ENCODE measurements around the gene THOC1. TPM values are rescaled to one million over a fixed set of nuclear protein-coding genes. Genes with fewer than 3 reads are reported as not detected.
"Not testable (repeated sequence)": the region's sequence is repeated elsewhere in the genome, so short reads cannot be mapped to it uniquely, and the experiment has no call there.

THOC1 gene
- polyA plus RNA-seq, 2 donors, result 17.6 to 39.2 TPM

DNA sequence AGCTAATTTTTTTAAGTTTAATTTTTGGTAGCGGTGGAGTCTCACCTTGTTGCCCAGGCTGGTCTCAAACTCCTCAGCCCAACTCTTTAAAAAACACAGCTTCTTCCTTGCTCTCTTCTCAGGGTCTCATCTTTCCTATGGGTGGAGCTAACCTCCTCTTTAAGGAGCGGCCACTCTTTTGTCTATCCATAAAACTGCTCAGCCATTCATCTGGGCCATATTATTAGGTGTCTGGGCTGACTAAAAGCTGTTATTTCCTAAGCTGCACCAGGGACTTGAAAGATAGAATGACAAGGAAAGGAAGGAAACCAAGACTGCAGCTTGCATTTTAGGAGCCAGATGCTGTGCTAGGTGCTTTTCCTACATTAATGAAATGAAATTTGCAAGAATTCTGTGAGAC, 35.8 kb upstream of the THOC1 start:
- H3K4me1 ChIP-seq (ENCODE audit: control insufficient read depth in 2 of 2, insufficient read depth in 2 of 2, low read length in 1 of 2), result no peaks in the 10 kb centered on the region
- H3K4me3 ChIP-seq (ENCODE audit: low read depth in 1 of 2, low read length in 2 of 2), result no peak overlapping the region
- no peaks in the 10 kb centered on the region for H3K27me3 ChIP-seq (ENCODE audit: control insufficient read depth in 1 of 2, insufficient read depth in 2 of 2, low read length in 2 of 2)
- no peaks in the 10 kb centered on the region for H3K9me3 ChIP-seq (ENCODE audit: control insufficient read depth in 2 of 2, insufficient read depth in 1 of 2, low read depth in 1 of 2, low read length in 1 of 2)
- WGBS, 2 donors, result 92 to 94% methylated on average over 2 of the region's 2 CpGs
- H3K36me3 ChIP-seq (ENCODE audit: control insufficient read depth in 2 of 2, insufficient read depth in 2 of 2, low read length in 1 of 2), result no peaks in the 10 kb centered on the region
- H3K27ac ChIP-seq (ENCODE audit: low read depth in 2 of 2, low read length in 1 of 2), result no peak overlapping the region

DNA sequence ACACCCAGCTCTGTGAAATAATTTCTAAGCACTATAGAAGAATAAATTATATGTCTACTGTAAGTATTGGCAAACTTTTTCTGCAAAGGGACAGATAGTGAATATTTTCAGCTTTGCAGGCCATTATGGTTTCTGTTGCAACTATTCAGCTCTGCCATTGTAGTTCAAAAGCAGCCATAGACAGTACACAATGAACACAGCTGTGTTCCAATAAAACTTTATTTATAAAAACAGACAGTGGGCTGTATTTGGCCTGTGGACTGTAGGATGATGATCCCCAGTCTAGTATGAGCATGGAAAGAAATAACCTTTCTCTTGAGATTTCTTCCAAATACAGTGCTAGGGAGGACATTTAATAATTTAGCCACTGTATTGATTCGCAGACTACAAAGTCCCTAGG, 35.2 kb upstream of the THOC1 start:
- Histone ChIP-seq H3K27ac (ENCODE audit: low read depth in 2 of 2, low read length in 1 of 2) (no peak overlapping the region), H3K36me3 (ENCODE audit: control insufficient read depth in 2 of 2, insufficient read depth in 2 of 2, low read length in 1 of 2) (no peaks in the 10 kb centered on the region), H3K4me3 (ENCODE audit: low read depth in 1 of 2, low read length in 2 of 2) (no peak overlapping the region), H3K4me1 (ENCODE audit: control insufficient read depth in 2 of 2, insufficient read depth in 2 of 2, low read length in 1 of 2) (no peaks in the 10 kb centered on the region), H3K27me3 (ENCODE audit: control insufficient read depth in 1 of 2, insufficient read depth in 2 of 2, low read length in 2 of 2) (no peaks in the 10 kb centered on the region), H3K9me3 (ENCODE audit: control insufficient read depth in 2 of 2, insufficient read depth in 1 of 2, low read depth in 1 of 2, low read length in 1 of 2) (no peaks in the 10 kb centered on the region)
- 48 to 93% methylated on average over 1 of the region's 1 CpG for WGBS, 2 donors

DNA sequence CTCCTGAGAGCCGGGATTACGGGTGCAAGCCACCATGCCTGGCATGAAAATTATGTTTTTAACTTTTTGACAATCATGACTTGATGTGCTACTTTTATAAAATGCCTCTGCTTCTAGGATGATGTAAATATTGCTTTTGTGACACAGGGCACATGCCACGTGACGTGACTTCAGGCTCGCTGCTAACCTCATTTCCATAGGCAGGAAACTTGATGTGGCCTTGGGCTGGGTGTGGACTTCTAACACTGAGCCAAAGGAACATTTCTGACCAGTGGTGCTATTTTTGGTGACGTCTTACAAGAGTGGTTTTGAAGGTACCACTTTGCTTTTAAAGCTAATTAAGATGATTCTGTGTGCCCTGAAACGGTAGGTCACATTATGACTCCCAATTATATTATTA, 34.2 kb upstream of the THOC1 start:
- WGBS, 2 donors, result 80 to 86% methylated on average over 7 of the region's 7 CpGs

DNA sequence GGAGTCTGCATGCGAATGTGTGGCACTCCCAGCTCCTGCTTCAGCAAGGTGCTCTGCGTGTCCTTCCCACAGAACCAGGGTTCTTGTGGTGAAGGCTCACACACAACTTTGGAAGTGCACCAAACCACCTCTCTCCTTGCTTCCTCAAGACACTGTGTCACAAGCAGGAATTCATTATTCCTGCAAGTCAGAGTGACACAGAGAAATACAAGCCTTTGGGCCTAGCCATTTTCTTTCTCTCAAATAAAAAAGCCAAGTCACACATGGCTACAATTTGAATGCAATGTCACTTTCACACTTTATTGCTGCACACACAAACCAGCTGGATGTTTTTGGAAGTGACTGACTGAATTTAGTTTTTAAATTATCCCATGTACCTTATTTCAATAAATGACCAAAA, 30.1 kb upstream of the THOC1 start:
- H3K36me3 ChIP-seq (ENCODE audit: control insufficient read depth in 2 of 2, insufficient read depth in 2 of 2, low read length in 1 of 2), result no peaks in the 10 kb centered on the region
- H3K4me3 ChIP-seq (ENCODE audit: low read depth in 1 of 2, low read length in 2 of 2), result no peak overlapping the region
- H3K27me3 ChIP-seq (ENCODE audit: control insufficient read depth in 1 of 2, insufficient read depth in 2 of 2, low read length in 2 of 2), result no peaks in the 10 kb centered on the region
- no peaks in the 10 kb centered on the region for H3K4me1 ChIP-seq (ENCODE audit: control insufficient read depth in 2 of 2, insufficient read depth in 2 of 2, low read length in 1 of 2)
- 75 to 88% methylated on average over 2 of the region's 2 CpGs for WGBS, 2 donors
- no peak overlapping the region for H3K27ac ChIP-seq (ENCODE audit: low read depth in 2 of 2, low read length in 1 of 2)
- no peaks in the 10 kb centered on the region for H3K9me3 ChIP-seq (ENCODE audit: control insufficient read depth in 2 of 2, insufficient read depth in 1 of 2, low read depth in 1 of 2, low read length in 1 of 2)

More for the DNA sequence above, 34.2 kb upstream of the THOC1 start:
- Histone ChIP-seq H3K9me3 (ENCODE audit: control insufficient read depth in 2 of 2, insufficient read depth in 1 of 2, low read depth in 1 of 2, low read length in 1 of 2) (no peaks in the 10 kb centered on the region), H3K27ac (ENCODE audit: low read depth in 2 of 2, low read length in 1 of 2) (no peak overlapping the region), H3K4me1 (ENCODE audit: control insufficient read depth in 2 of 2, insufficient read depth in 2 of 2, low read length in 1 of 2) (no peaks in the 10 kb centered on the region), H3K36me3 (ENCODE audit: control insufficient read depth in 2 of 2, insufficient read depth in 2 of 2, low read length in 1 of 2) (no peaks in the 10 kb centered on the region), H3K27me3 (ENCODE audit: control insufficient read depth in 1 of 2, insufficient read depth in 2 of 2, low read length in 2 of 2) (no peaks in the 10 kb centered on the region), H3K4me3 (ENCODE audit: low read depth in 1 of 2, low read length in 2 of 2) (no peak overlapping the region)

DNA sequence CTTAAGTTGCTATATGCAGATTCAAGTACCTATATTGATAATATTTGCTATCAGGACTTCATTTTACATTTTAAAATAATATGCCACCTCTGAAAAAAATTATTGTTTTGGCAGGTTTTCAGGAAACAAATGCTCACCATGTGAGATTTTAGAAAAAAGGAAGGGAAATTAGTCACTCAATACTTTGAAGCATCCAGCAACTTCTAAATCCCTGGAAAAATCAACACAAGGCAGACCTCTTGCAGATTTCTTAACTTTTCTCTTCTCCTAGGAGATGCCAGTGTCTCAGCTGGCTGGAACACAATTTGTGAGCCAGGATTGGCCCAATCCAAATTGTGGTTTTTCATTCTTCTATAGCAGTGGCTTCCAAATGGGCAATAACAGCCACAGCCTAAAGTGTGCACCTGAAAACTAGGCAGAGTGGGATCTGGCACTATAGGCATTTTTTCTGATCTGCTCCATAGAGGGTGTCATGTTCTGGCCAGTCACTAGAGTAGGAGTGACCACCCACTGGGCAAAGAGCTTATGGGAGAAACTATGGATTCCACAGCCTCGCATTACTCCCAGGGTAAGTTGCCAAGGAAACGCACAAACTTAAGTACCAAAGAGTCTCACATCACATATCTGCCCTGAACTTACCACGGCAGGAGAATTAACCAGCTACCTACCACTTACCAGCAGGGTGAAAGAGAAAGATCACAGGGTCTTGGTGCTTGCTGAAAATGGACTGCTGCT, 28.1 kb upstream of the THOC1 start:
- Histone ChIP-seq H3K27me3 (ENCODE audit: control insufficient read depth in 1 of 2, insufficient read depth in 2 of 2, low read length in 2 of 2) (no peaks in the 10 kb centered on the region), H3K4me1 (ENCODE audit: control insufficient read depth in 2 of 2, insufficient read depth in 2 of 2, low read length in 1 of 2) (no peaks in the 10 kb centered on the region), H3K27ac (ENCODE audit: low read depth in 2 of 2, low read length in 1 of 2) (no peak overlapping the region), H3K4me3 (ENCODE audit: low read depth in 1 of 2, low read length in 2 of 2) (no peak overlapping the region), H3K36me3 (ENCODE audit: control insufficient read depth in 2 of 2, insufficient read depth in 2 of 2, low read length in 1 of 2) (no peaks in the 10 kb centered on the region), H3K9me3 (ENCODE audit: control insufficient read depth in 2 of 2, insufficient read depth in 1 of 2, low read depth in 1 of 2, low read length in 1 of 2) (no peaks in the 10 kb centered on the region)
- WGBS, 2 donors, result 72 to 80% methylated on average over 3 of the region's 3 CpGs

DNA sequence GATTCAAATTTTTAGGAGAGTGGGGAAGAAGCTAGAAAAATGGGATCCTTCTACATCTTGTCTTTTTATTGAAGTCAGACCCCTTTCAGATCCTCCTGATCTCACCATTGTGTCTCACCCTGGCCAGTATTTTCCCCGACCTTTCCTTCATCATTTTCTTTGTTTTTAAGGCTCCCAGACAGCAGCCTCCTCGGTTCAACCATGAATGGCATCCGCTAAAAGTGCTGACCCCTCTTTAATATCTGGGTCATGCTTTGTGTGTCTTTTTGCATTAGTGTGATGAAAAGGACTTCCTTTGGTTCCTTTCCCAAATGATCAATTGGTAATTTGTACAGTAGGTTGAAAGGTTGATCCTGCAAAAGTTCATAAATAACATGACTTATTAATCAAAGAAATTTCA, 26.7 kb upstream of the THOC1 start:
- WGBS, 2 donors, result 87% methylated on average over 3 of the region's 3 CpGs
- no peak overlapping the region for H3K4me3 ChIP-seq (ENCODE audit: low read depth in 1 of 2, low read length in 2 of 2)

DNA sequence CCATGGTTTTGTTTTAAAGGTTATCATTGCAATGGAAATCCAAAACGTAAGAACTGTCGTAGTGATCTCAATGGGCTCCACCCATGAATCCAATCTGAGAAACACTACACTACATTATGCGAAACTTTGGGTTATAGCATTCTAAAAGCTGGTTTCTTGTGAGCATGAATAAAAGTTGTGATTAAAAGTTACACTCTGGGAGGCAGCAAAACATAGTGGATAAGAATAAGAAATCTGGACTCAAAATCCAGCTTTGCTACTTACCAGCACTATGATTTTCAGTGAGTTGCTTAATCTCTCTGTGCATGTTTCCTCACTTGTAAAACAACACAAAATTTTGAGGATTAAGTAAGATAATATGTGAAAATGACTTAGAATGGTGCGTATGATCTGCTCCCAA, 25.7 kb upstream of the THOC1 start:
- Histone ChIP-seq H3K36me3 (ENCODE audit: control insufficient read depth in 2 of 2, insufficient read depth in 2 of 2, low read length in 1 of 2) (no peaks in the 10 kb centered on the region), H3K4me1 (ENCODE audit: control insufficient read depth in 2 of 2, insufficient read depth in 2 of 2, low read length in 1 of 2) (no peaks in the 10 kb centered on the region), H3K4me3 (ENCODE audit: low read depth in 1 of 2, low read length in 2 of 2) (no peak overlapping the region), H3K9me3 (ENCODE audit: control insufficient read depth in 2 of 2, insufficient read depth in 1 of 2, low read depth in 1 of 2, low read length in 1 of 2) (no peaks in the 10 kb centered on the region), H3K27ac (ENCODE audit: low read depth in 2 of 2, low read length in 1 of 2) (no peak overlapping the region), H3K27me3 (ENCODE audit: control insufficient read depth in 1 of 2, insufficient read depth in 2 of 2, low read length in 2 of 2) (no peaks in the 10 kb centered on the region)
- WGBS, 2 donors, result 83 to 86% methylated on average over 4 of the region's 4 CpGs

More for the DNA sequence above, 26.7 kb upstream of the THOC1 start:
- Histone ChIP-seq H3K4me1 (ENCODE audit: control insufficient read depth in 2 of 2, insufficient read depth in 2 of 2, low read length in 1 of 2) (no peaks in the 10 kb centered on the region), H3K9me3 (ENCODE audit: control insufficient read depth in 2 of 2, insufficient read depth in 1 of 2, low read depth in 1 of 2, low read length in 1 of 2) (no peaks in the 10 kb centered on the region), H3K36me3 (ENCODE audit: control insufficient read depth in 2 of 2, insufficient read depth in 2 of 2, low read length in 1 of 2) (no peaks in the 10 kb centered on the region), H3K27me3 (ENCODE audit: control insufficient read depth in 1 of 2, insufficient read depth in 2 of 2, low read length in 2 of 2) (no peaks in the 10 kb centered on the region), H3K27ac (ENCODE audit: low read depth in 2 of 2, low read length in 1 of 2) (no peak overlapping the region)

DNA sequence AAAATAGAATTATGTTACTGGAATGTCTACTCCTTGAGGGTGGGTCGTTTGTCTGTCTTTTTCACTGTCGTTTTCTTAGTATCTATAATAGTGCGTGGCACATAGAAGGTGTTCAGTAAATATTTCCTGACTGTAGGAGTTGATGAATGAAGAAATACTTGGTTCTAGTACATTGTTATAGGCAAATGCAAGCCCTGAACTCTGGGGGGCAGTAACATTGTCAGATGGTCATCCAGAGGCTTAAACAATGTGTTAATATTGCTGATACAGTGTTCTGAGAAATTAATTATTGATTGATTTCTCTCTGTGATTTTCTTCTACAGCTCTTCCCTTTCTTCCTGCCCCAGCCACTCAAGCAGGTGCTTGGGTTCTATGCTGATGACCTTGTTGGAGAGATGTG, 24.4 kb upstream of the THOC1 start:
- 68% methylated on average over 3 of the region's 3 CpGs for WGBS, 2 donors

DNA sequence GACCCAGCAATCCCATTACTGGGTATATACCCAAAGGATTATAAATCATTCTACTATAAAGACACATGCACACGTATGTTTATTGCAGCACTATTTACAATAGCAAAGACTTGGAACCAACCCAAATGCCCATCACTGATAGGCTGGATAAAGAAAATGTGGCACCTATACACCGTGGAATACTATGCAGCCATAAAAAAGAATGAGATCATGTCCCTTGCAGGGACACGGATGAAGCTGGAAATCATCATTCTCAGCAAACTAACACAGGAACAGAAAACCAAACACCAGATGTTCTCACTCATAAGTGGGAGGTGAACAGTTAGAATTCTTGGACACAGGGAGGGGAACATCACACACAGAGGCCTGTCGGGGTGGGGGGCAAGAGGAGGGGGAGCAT, 22.1 kb upstream of the THOC1 start:
- H3K4me3 ChIP-seq (ENCODE audit: low read depth in 1 of 2, low read length in 2 of 2), result not testable (repeated sequence)

More for the DNA sequence above, 24.4 kb upstream of the THOC1 start:
- no peaks in the 10 kb centered on the region for H3K27me3 ChIP-seq (ENCODE audit: control insufficient read depth in 1 of 2, insufficient read depth in 2 of 2, low read length in 2 of 2)
- H3K4me1 ChIP-seq (ENCODE audit: control insufficient read depth in 2 of 2, insufficient read depth in 2 of 2, low read length in 1 of 2), result no peaks in the 10 kb centered on the region
- no peaks in the 10 kb centered on the region for H3K36me3 ChIP-seq (ENCODE audit: control insufficient read depth in 2 of 2, insufficient read depth in 2 of 2, low read length in 1 of 2)
- no peaks in the 10 kb centered on the region for H3K9me3 ChIP-seq (ENCODE audit: control insufficient read depth in 2 of 2, insufficient read depth in 1 of 2, low read depth in 1 of 2, low read length in 1 of 2)
- H3K4me3 ChIP-seq (ENCODE audit: low read depth in 1 of 2, low read length in 2 of 2), result no peak overlapping the region
- no peak overlapping the region for H3K27ac ChIP-seq (ENCODE audit: low read depth in 2 of 2, low read length in 1 of 2)

DNA sequence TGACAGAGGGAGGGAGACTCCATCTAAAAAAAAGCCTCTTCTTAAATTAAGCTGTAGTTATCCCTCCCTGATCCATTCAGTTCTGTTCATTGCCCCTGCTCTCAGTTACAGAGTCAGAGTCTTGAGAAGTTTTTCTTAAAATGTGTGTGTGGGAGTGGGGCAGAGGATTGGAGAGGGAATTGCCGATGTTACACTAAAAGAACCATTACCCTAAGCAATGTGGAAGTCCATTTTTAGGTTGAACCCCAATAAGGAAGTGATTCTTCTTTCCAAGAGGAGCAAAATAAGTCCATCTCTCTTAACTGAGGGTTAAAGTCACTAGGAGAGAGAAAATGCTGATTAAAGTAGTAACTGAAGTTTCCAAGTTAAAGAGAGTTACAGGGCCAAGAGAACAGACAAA, 21.2 kb upstream of the THOC1 start:
- 39 to 91% methylated on average over 1 of the region's 1 CpG for WGBS, 2 donors
- H3K36me3 ChIP-seq (ENCODE audit: control insufficient read depth in 2 of 2, insufficient read depth in 2 of 2, low read length in 1 of 2), result no peaks in the 10 kb centered on the region
- H3K4me1 ChIP-seq (ENCODE audit: control insufficient read depth in 2 of 2, insufficient read depth in 2 of 2, low read length in 1 of 2), result no peaks in the 10 kb centered on the region
- no peaks in the 10 kb centered on the region for H3K27me3 ChIP-seq (ENCODE audit: control insufficient read depth in 1 of 2, insufficient read depth in 2 of 2, low read length in 2 of 2)
- H3K9me3 ChIP-seq (ENCODE audit: control insufficient read depth in 2 of 2, insufficient read depth in 1 of 2, low read depth in 1 of 2, low read length in 1 of 2), result no peaks in the 10 kb centered on the region
- no peak overlapping the region for H3K27ac ChIP-seq (ENCODE audit: low read depth in 2 of 2, low read length in 1 of 2)
- no peak overlapping the region for H3K4me3 ChIP-seq (ENCODE audit: low read depth in 1 of 2, low read length in 2 of 2)

More for the DNA sequence above, 22.1 kb upstream of the THOC1 start:
- H3K4me1 ChIP-seq (ENCODE audit: control insufficient read depth in 2 of 2, insufficient read depth in 2 of 2, low read length in 1 of 2); H3K27me3 ChIP-seq (ENCODE audit: control insufficient read depth in 1 of 2, insufficient read depth in 2 of 2, low read length in 2 of 2); H3K9me3 ChIP-seq (ENCODE audit: control insufficient read depth in 2 of 2, insufficient read depth in 1 of 2, low read depth in 1 of 2, low read length in 1 of 2); H3K27ac ChIP-seq (ENCODE audit: low read depth in 2 of 2, low read length in 1 of 2); H3K36me3 ChIP-seq (ENCODE audit: control insufficient read depth in 2 of 2, insufficient read depth in 2 of 2, low read length in 1 of 2): not testable (repeated sequence)
- WGBS, 2 donors, result 72 to 82% methylated on average over 4 of the region's 4 CpGs

All from esophagus (tissue), 2 donors.